Motor neuron (in vitro differentiated cells): ENCODE results near the gene NF1. TPM values are rescaled to one million over a fixed set of nuclear protein-coding genes. Genes with fewer than 3 reads are reported as not detected.
"Not testable (repeated sequence)": the region's sequence is repeated elsewhere in the genome, so short reads cannot be mapped to it uniquely, and the experiment has no call there.

Experiments
- ATAC-seq, 8 experiments: fragments of 200-7000 bp; cut with Tn5 transposase; replicated peaks in 6 of 8; 2 replicates each; pipeline ENCODE4 v1.8.0; 2021; ENCODE audit warnings: mild to moderate bottlenecking in 8 of 8, moderate library complexity in 8 of 8
- H3K27ac ChIP-seq, 2 donors: fragments of 250-450 bp; sonication (Bioruptor Pico); 2 replicates each; pipeline ENCODE4 v1.9.0; 2021; ENCODE audit warnings: antibody characterized with exemption in 2 of 2, mild to moderate bottlenecking in 2 of 2, moderate library complexity in 1 of 2
- H3K4me1 ChIP-seq, 2 donors: fragments of 250-450 bp; sonication (Bioruptor Pico); replicated peaks in 1 of 2; 2 replicates each; pipeline ENCODE4 v1.6.1; 2021; ENCODE audit warnings: antibody characterized with exemption in 2 of 2, mild to moderate bottlenecking in 2 of 2, moderate library complexity in 1 of 2
- H3K4me3 ChIP-seq, 5 donors: fragments of 250-450 bp; sonication (Bioruptor Pico); 2 replicates each; pipeline ENCODE4 v1.9.0; 2021; ENCODE audit warnings: antibody characterized with exemption in 5 of 5, mild to moderate bottlenecking in 5 of 5, moderate library complexity in 4 of 5
- WGBS, 10 experiments: fragments of 450-650 bp; shearing (Covaris generic); methylation state at CpG; one replicate each; pipeline ENCODE4 v1.0.0; 2022; 5-methylcytosine and 5-hydroxymethylcytosine counted together
- in situ Hi-C, 9 experiments: fragments of 400-800 bp; cut with MboI; loops; one replicate each; pipeline ENCODE4 v1.15.0; 2021; ENCODE audit warnings: low sequenced_read_pairs in 9 of 9, low pct_unique_long_range_greater_than_20kb in 2 of 9; ENCODE audit not compliant: unreplicated experiment in 9 of 9
- total RNA-seq, 8 experiments: library from RNA; unstranded; fragments of 300-600 nt; gene quantifications; 2 replicates each; pipeline versions ENCODE4 v1.2.3 to v1.2.4, GENCODE V29; 2022

Gene NF1
- total RNA-seq, 8 experiments from 2014 or later: 32.1 to 158 (median 50.6) TPM

DNA sequence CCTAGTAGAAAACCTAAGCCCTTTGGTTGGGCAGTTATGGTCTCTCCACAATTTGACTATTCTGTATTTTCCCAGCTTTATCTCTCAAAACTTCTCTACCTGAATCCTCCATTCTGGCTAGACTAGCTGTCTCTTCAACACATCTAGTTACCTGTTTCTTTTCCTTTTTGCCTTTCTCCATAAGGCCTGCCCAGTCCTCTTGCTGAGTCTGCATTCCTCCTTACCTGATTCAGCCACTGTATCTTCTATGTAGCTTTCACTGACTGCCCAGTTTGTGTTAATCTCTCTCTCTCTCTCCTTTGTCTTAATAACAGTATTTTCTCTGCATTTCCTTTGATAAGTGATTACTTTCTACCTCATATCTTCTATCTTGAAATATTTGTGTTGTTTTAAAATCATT lies 228.8 kb downstream of the NF1 start:
- H3K27ac ChIP-seq: no peak overlapping the region
- H3K4me3 ChIP-seq: no peak overlapping the region
- no peak for ATAC-seq
- in situ Hi-C loops: no loop called here
- peaks cover 0 to 1% of the 10 kb centered on the region in 2 donors for H3K4me1 ChIP-seq

DNA sequence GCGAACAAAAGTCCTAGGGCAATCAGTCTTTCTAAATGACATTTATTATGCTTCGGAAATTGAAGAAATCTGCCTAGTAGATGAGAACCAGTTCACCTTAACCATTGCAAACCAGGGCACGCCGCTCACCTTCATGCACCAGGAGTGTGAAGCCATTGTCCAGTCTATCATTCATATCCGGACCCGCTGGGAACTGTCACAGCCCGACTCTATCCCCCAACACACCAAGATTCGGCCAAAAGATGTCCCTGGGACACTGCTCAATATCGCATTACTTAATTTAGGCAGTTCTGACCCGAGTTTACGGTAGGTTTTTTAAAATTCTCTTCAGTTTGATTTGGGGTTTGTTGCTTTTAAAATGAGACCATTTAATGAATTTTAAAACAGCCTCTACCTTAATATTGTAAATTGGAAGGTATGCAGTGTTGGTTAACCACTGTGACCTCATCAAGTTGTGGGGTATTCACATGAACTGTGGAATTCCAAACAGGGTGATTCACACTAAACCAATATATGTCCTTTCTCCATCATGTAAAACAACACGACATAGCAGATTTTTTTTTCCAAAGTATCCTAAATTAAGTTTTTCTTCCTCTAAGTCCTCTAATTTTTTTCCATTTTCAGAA lies 232.9 kb downstream of the NF1 start:
- H3K27ac ChIP-seq: no peak overlapping the region
- peak in 2 of 8 experiments; percentile 42 to 67 for ATAC-seq
- no peak overlapping the region for H3K4me3 ChIP-seq
- no peaks in the 10 kb centered on the region for H3K4me1 ChIP-seq
- in situ Hi-C loops: no loop called here
- WGBS, 10 experiments: 47 to 100% (median 92%) methylated on average over 2 to 12 of the region's 12 CpGs

DNA sequence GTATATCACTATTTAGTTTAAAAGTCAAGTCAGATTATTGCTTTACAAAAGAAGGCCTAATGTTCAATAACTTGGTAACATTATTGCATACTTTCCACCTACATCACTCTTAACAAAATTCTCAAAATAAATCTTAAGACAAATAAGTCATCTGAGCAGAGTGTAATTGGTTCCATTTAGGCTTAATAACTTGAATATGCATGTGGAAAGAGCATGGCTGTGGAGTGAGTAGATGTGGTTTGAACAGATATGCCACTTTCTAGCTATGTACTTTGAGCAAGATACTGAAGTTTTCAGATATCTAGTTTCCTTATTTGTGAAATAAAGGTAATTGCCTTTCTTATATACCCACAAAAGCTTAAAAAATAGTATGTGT lies 233.4 kb downstream of the NF1 start:
- H3K4me3 ChIP-seq: no peak overlapping the region
- H3K4me1 ChIP-seq: no peaks in the 10 kb centered on the region
- in situ Hi-C loops: no loop called here
- peak in 2 of 8 experiments; percentile 22 to 33 for ATAC-seq
- H3K27ac ChIP-seq: no peak overlapping the region

DNA sequence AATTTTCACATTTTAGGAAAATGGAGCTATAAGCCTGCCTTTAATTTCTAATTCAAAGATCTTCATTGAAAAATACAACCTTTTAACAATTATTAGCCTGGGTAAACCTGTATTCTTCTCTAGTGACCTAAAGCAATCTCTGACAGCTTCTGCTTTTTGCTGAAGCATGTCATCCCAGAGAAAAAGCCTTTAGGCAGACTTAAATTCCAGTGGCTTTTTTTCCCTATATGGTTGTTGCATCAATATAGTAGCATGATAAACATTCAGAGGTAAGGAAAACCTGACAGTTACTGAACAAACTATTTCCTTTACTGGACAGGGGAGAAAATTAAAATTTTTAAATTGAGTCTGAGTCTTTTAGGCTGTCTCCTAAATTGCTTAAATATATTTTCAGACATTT lies 234.4 kb downstream of the NF1 start:
- no peaks in the 10 kb centered on the region for H3K4me1 ChIP-seq
- in situ Hi-C loops: no loop called here
- no peak for ATAC-seq
- H3K27ac ChIP-seq: no peak overlapping the region
- H3K4me3 ChIP-seq: no peak overlapping the region

DNA sequence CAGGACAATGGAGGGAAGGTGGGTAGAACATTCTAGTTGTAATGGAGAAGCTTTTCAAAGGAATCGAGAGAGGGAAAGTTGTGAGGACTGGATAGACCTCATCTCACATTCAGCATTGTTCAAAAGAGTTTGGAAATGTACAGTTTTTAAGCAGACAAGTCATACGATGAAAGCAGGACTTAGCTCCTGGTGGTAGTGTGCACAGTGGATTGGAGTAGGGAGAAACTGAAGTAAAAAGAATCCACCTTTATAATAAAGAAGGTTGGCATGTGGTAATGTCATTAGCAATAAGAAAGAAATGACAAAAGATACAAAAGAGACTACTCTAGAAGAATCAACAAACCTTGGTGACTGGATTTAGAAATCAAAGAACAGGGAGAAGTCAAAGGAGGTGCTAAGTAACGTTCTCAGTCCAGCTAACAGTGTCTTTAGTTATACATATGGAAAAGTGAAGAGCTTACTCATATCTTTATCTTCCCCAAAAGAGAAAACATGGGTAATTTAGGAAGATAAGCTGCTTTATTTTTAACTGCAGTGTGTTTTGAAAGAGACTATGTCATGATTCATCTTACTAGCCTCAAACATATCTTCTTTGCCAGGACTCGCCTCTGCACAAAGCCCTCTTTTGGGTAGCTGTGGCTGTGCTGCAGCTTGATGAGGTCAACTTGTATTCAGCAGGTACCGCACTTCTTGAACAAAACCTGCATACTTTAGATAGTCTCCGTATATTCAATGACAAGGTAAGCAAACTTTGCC lies 245.3 kb downstream of the NF1 start:
- no peak overlapping the region for H3K4me3 ChIP-seq
- in situ Hi-C loops: no loop called here
- ATAC-seq: peak in 2 of 8 experiments; percentile 41 to 61
- no peak overlapping the region for H3K27ac ChIP-seq
- WGBS, 10 experiments: 72 to 90% (median 78%) methylated on average over 3 to 6 of the region's 6 CpGs
- H3K4me1 ChIP-seq: no peaks in the 10 kb centered on the region

DNA sequence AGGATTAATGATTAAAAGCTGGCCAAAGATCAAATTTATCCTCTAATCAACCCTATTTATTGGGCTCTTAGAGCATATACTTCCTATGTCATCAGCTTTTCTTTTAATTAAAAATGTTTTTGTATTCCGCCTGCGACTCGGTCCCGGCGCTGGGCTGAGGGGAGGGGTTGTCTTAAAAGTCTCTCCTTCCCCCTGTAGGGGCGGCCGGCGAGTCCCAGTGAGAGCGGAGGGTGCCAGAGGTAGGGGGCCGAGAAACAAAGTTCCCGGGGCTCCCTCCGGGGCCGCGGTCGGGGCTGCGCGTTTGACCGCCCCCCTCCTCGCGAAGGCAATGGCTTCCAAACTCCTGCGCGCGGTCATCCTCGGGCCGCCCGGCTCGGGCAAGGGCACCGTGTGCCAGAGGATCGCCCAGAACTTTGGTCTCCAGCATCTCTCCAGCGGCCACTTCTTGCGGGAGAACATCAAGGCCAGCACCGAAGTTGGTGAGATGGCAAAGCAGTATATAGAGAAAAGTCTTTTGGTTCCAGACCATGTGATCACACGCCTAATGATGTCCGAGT lies 250.5 kb downstream of the NF1 start:
- H3K4me3 ChIP-seq, H3K27ac ChIP-seq, in situ Hi-C loops, H3K4me1 ChIP-seq: not testable (repeated sequence)
- 100% methylated on average over 3 of the region's 34 CpGs; no CpG with 5 or more reads in 9 of the 10 experiments for WGBS, 10 experiments
- ATAC-seq: peak in 4 of 8 experiments; percentile 16 to 49 (median 24)

DNA sequence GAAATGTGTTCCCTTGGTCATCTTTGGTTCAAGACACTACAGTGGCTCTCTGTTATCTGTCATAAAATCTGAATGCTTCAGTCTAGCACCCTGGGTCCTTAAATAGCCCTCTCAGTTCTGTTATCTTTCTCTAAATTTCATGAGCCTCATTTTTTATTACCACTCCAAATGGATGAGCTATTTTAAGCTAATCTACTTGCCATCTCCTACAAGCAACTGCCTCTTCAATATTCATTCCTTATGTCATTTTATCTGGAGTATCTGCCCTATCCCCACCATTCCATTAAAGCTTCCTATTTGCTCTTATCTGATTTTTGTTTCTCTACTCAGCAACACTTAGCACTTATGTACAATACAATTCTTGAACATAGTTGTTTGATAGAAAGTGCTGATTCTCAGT lies 254.7 kb downstream of the NF1 start:
- in situ Hi-C loops: no loop called here
- no peaks in the 10 kb centered on the region for H3K4me1 ChIP-seq
- ATAC-seq: no peak
- no peak overlapping the region for H3K4me3 ChIP-seq
- no peak overlapping the region for H3K27ac ChIP-seq

DNA sequence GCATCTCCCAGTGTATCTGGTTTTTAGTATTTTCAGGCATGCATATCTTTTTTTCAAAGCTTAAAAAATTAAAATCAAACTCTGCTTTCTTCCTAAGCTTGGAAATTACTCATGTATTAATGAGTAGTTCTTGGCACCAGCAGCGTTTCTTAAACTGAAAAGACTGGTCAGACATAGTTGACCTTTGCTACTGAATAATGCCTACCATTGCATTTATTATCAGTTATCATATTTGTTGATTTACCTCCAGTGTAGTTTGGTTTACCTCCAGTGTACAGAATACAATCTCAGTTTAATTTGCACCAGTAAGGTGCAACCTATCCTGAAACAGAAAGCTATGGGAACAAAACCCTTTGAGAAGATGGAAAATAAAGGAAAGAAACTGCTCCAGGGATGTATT lies 261.2 kb downstream of the NF1 start:
- 0 to 100% (median 75%) methylated on average over 1 of the region's 1 CpG; no CpG with 5 or more reads in 2 of the 10 experiments for WGBS, 10 experiments
- in situ Hi-C loops: no loop called here

DNA sequence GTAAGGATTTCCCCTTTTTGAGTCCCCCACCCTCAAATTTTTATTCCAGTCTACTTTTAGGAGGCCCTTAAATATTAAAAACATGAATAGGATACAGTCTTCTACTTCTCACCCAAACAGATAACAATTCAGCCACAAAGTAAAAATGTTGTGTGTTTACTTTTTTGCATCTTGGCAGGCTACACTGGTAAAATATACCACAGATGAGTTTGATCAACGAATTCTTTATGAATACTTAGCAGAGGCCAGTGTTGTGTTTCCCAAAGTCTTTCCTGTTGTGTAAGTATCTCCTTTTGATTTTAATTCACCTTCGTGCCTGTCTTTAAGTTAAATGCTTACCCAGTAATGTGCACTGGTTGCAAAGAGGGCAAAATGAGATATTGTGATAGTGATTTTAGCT lies 262.3 kb downstream of the NF1 start:
- ATAC-seq: no peak
- WGBS, 10 experiments: 50 to 100% (median 94%) methylated on average over 1 to 2 of the region's 2 CpGs; no CpG with 5 or more reads in 1 of the 10 experiments
- Histone ChIP-seq H3K27ac (no peak overlapping the region), H3K4me1 (no peaks in the 10 kb centered on the region), H3K4me3 (no peak overlapping the region)
- in situ Hi-C loops: no loop called here

More for the DNA sequence above, 261.2 kb downstream of the NF1 start:
- no peak overlapping the region for H3K4me3 ChIP-seq
- ATAC-seq: no peak
- H3K4me1 ChIP-seq: no peaks in the 10 kb centered on the region
- H3K27ac ChIP-seq: no peak overlapping the region

DNA sequence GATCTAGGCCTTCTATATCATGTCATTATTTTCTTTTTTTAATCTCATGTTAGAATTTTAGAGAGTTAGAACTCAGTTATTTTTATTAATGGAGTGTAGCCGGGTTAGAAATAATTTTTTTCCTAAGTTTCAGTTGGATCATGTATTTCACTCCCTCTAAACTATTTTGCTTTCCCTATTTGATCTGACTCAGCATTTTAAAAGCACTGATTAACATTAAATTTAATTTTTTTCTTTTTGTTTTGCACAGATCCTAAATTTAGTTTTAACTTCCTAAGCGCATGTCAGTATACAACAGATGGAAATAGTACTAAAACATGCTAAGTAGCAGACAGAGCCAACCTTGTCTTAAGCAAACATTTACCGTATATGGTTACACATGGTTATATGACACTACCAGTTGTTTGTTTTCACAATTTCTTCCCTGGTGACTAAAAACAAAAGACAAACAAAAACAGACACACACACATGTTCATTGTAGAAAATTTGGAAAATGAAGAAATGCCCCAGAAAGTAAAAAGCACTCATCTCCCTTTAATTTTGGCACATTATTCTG lies 263.1 kb downstream of the NF1 start:
- in situ Hi-C loops: no loop called here
- 50 to 100% (median 89%) methylated on average over 2 to 3 of the region's 3 CpGs for WGBS, 10 experiments
- peak in 3 of 8 experiments; percentile 85 to 97 (median 88) for ATAC-seq
- no peaks in the 10 kb centered on the region for H3K4me1 ChIP-seq
- H3K27ac ChIP-seq: no peak overlapping the region
- no peak overlapping the region for H3K4me3 ChIP-seq

DNA sequence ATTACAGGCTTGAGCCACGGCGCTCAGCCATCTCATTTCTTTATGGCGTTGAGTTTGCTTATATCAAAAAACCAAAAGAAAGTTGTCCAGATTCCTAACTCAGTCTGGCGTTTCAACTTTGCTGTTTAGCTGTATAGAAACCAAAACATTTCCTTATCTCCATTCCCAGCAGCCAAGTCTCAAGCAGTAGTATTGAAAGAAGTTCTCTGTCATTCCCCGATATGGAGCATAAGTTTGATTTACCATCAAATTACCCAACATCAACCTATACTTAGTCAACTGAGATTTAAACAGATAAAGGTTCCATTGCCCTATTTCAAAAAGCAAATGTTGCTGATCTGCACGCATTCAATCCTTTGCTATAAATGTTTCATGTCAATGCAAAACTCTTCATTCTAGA lies 269.2 kb downstream of the NF1 start:
- WGBS, 10 experiments: 94 to 100% (median 100%) methylated on average over 1 to 6 of the region's 6 CpGs; no CpG with 5 or more reads in 2 of the 10 experiments
- Histone ChIP-seq H3K4me1 (no peaks in the 10 kb centered on the region), H3K27ac (no peak overlapping the region), H3K4me3 (no peak overlapping the region)
- in situ Hi-C loops: no loop called here
- no peak for ATAC-seq

DNA sequence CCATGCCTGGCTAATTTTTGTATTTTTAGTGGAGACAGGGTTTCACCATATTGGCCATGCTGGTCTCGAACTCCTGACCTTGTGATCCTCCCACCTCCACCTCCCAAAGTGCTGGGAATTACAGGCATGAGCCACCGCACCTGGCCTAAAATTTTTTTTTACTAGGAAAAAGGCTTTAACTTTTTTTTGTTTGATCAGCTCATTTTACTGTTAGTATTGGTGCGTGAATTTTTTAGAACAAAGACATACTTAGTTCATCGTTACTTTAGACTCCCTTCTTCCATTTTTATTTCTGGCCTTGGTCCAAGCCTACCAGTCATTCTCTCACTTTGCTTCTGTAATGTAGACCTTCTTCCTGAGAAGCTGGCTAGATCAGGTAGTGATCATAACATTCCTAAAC lies 271.3 kb downstream of the NF1 start:
- WGBS, 10 experiments: 60 to 100% (median 96%) methylated on average over 2 to 4 of the region's 4 CpGs; no CpG with 5 or more reads in 1 of the 10 experiments
- in situ Hi-C loops: no loop called here
- no peak overlapping the region for H3K4me3 ChIP-seq
- H3K4me1 ChIP-seq: no peaks in the 10 kb centered on the region
- no peak for ATAC-seq
- H3K27ac ChIP-seq: no peak overlapping the region

DNA sequence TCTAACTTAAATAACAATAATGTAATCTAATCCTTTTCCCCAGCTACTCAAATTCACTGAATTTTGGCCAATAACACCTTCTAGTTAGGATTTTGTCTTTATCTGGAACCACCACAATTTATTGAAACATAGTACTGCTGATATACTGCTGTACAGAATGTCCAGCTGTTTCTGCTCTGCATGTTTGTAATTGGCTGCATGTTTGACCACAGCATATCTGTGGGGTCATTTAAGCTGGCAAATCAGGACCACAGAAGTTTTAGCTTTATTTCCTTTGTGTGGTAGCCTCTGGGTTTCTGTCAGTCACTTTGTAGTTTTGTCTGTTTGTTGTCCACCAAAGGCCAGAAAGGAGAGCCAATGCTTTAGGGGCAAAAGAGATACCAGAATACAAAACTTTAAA lies 274.5 kb downstream of the NF1 start:
- Histone ChIP-seq H3K4me1 (no peaks in the 10 kb centered on the region), H3K4me3 (no peak overlapping the region), H3K27ac (no peak overlapping the region)
- in situ Hi-C loops: no loop called here
- no peak for ATAC-seq
